WTC11 (cell line): ENCODE results near the gene RUNX2. TPM values are rescaled to one million over a fixed set of nuclear protein-coding genes. Genes with fewer than 3 reads are reported as not detected.

Experiments used
- ATAC-seq: fragments of 200-7000 bp; cut with Tn5 transposase; 2 replicates; pipeline ENCODE4 v1.10.0; 2021; ENCODE audit warnings: mild to moderate bottlenecking, moderate library complexity
- CTCF ChIA-PET: fragments of 300-600 bp; sonication (Branson Sonifier 250); formaldehyde crosslinking; loops from one replicate; lab custom pipeline; 2021; ENCODE audit warnings: antibody characterized with exemption; lab: Charles Lee
- POLR2A ChIA-PET: fragments of 350-600 bp; sonication (Branson Sonifier 250); formaldehyde crosslinking; loops from one replicate; lab custom pipeline; 2021; ENCODE audit warnings: antibody characterized with exemption; lab: Charles Lee
- DNase-seq: peaks from one replicate; pipeline ENCODE4 v3.0.0; 2021; ENCODE audit warnings: low spot score
- H3K27ac Mint-ChIP-seq: 2 replicates; pipeline ENCODE4 v1.8.0; 2021; ENCODE audit warnings: mixed read lengths
- H3K27me3 Mint-ChIP-seq: 2 replicates; pipeline ENCODE4 v1.8.0; 2021; ENCODE audit warnings: low read depth, mild to moderate bottlenecking, moderate library complexity, mixed read lengths
- H3K36me3 Mint-ChIP-seq: 2 replicates; pipeline ENCODE4 v1.8.0; 2021; ENCODE audit warnings: mixed read lengths
- H3K4me1 Mint-ChIP-seq: 2 replicates; pipeline ENCODE4 v1.8.0; 2022; ENCODE audit warnings: mixed read lengths
- H3K4me3 Mint-ChIP-seq: 2 replicates; pipeline ENCODE4 v1.8.0; 2021; ENCODE audit warnings: mild to moderate bottlenecking, moderate library complexity, mixed read lengths
- H3K9me3 Mint-ChIP-seq: 2 replicates; pipeline ENCODE4 v1.8.0; 2021; ENCODE audit warnings: mixed read lengths
- CBFB ChIP-seq: sonication (generic); formaldehyde crosslinking; IDR thresholded peaks from 2 replicates; pipeline ENCODE4 v1.8.1; 2022; ENCODE audit warnings: mild to moderate bottlenecking, low read depth, missing genetic modification reagents
- CDX4 ChIP-seq: fragments of 250-450 bp; sonication (Bioruptor Pico); IDR thresholded peaks from 2 replicates; pipeline ENCODE4 v1.9.0; 2021; ENCODE audit warnings: moderate library complexity, mild to moderate bottlenecking, inconsistent platforms, borderline replicate concordance
- E2F4 ChIP-seq: sonication (generic); formaldehyde crosslinking; IDR thresholded peaks from 2 replicates; pipeline ENCODE4 v1.8.1; 2022; ENCODE audit warnings: low read depth, mild to moderate bottlenecking, moderate library complexity, missing genetic modification reagents, borderline replicate concordance
- ESRRA ChIP-seq: sonication (generic); formaldehyde crosslinking; IDR thresholded peaks from 2 replicates; pipeline ENCODE4 v1.8.1; 2022; ENCODE audit warnings: mild to moderate bottlenecking, missing genetic modification reagents, borderline replicate concordance
- FOXK1 ChIP-seq: sonication (generic); formaldehyde crosslinking; IDR thresholded peaks from 2 replicates; pipeline ENCODE4 v1.8.0; 2022; ENCODE audit warnings: mild to moderate bottlenecking, moderate library complexity, missing genetic modification reagents
- FOXP1 ChIP-seq: sonication (generic); formaldehyde crosslinking; IDR thresholded peaks from 2 replicates; pipeline ENCODE4 v1.8.0; 2022; ENCODE audit warnings: missing genetic modification reagents, mild to moderate bottlenecking, moderate library complexity, borderline replicate concordance
- HMGA2 ChIP-seq: fragments of 250-450 bp; sonication (Bioruptor Pico); IDR thresholded peaks from 2 replicates; pipeline ENCODE4 v1.4.0; 2021; ENCODE audit warnings: mild to moderate bottlenecking, moderate library complexity
- MAX ChIP-seq: sonication (generic); formaldehyde crosslinking; IDR thresholded peaks from 2 replicates; pipeline ENCODE4 v1.8.0; 2022; ENCODE audit warnings: mild to moderate bottlenecking, missing genetic modification reagents
- MXD4 ChIP-seq: fragments of 250-450 bp; sonication (Bioruptor Pico); IDR thresholded peaks from 2 replicates; pipeline ENCODE4 v1.8.0; 2021; ENCODE audit warnings: mild to moderate bottlenecking, moderate library complexity, borderline replicate concordance
- NR1H2 ChIP-seq: sonication (generic); formaldehyde crosslinking; IDR thresholded peaks from 2 replicates; pipeline ENCODE4 v1.9.0; 2021; ENCODE audit warnings: mild to moderate bottlenecking, moderate library complexity, missing genetic modification reagents
- NR2C2 ChIP-seq: sonication (generic); formaldehyde crosslinking; IDR thresholded peaks from 2 replicates; pipeline ENCODE4 v1.8.0; 2022; ENCODE audit warnings: mild to moderate bottlenecking, missing genetic modification reagents
- NR3C1 ChIP-seq: sonication (generic); formaldehyde crosslinking; conservative IDR thresholded peaks from 2 replicates; pipeline ENCODE4 v1.8.1; 2023; ENCODE audit warnings: low read depth, mild to moderate bottlenecking, missing genetic modification reagents
- RORB ChIP-seq: fragments of 250-450 bp; sonication (Bioruptor Pico); IDR thresholded peaks from 2 replicates; pipeline ENCODE4 v1.9.0; 2021; ENCODE audit warnings: mild to moderate bottlenecking
- USF2 ChIP-seq: sonication (generic); formaldehyde crosslinking; IDR thresholded peaks from 2 replicates; pipeline ENCODE4 v1.8.1; 2023; ENCODE audit warnings: mild to moderate bottlenecking, missing genetic modification reagents, moderate library complexity
- ZBTB21 ChIP-seq: sonication (generic); formaldehyde crosslinking; IDR thresholded peaks from 2 replicates; pipeline ENCODE4 v1.8.1; 2023; ENCODE audit warnings: mild to moderate bottlenecking, missing genetic modification reagents, borderline replicate concordance
- ZNF232 ChIP-seq: sonication (generic); formaldehyde crosslinking; IDR thresholded peaks from 2 replicates; pipeline ENCODE4 v1.8.0; 2022; ENCODE audit warnings: mild to moderate bottlenecking, missing genetic modification reagents
- ZNF317 ChIP-seq: sonication (generic); formaldehyde crosslinking; IDR thresholded peaks from 2 replicates; pipeline ENCODE4 v1.8.1; 2023; ENCODE audit warnings: low read depth, mild to moderate bottlenecking, moderate library complexity, missing genetic modification reagents, borderline replicate concordance
- ZNF396 ChIP-seq: fragments of 250-450 bp; sonication (Bioruptor Pico); IDR thresholded peaks from 2 replicates; pipeline ENCODE4 v1.8.0; 2021; ENCODE audit warnings: mild to moderate bottlenecking, moderate library complexity, borderline replicate concordance
- ZNF512 ChIP-seq: sonication (generic); formaldehyde crosslinking; IDR thresholded peaks from 2 replicates; pipeline ENCODE4 v1.8.1; 2022; ENCODE audit warnings: missing genetic modification reagents, borderline replicate concordance
- total RNA-seq: library from RNA; stranded (reverse); gene quantifications from 3 replicates; pipeline ENCODE4 v1.2.3, GENCODE V29; 2021
- TF ChIP-seq, protein P1 (sequence below): fragments of 250-450 bp; sonication (Bioruptor Pico); IDR thresholded peaks from 2 replicates; pipeline ENCODE4 v1.8.0; 2021; ENCODE audit warnings: mild to moderate bottlenecking
- TF ChIP-seq, protein P2 (sequence below): sonication (generic); formaldehyde crosslinking; IDR thresholded peaks from 2 replicates; pipeline ENCODE4 v1.8.1; 2022; ENCODE audit warnings: mild to moderate bottlenecking, missing genetic modification reagents, moderate library complexity, borderline replicate concordance
- TF ChIP-seq, protein P3 (sequence below): sonication (generic); formaldehyde crosslinking; conservative IDR thresholded peaks from 2 replicates; pipeline ENCODE4 v1.8.1; 2022; ENCODE audit warnings: mild to moderate bottlenecking, missing genetic modification reagents
- TF ChIP-seq, protein P4 (sequence below): sonication (generic); formaldehyde crosslinking; IDR thresholded peaks from 2 replicates; pipeline ENCODE4 v1.8.0; 2022; ENCODE audit warnings: mild to moderate bottlenecking, missing genetic modification reagents

RUNX2 gene
- total RNA-seq, 1 experiment from 2014 or later: 0.28 TPM

DNA sequence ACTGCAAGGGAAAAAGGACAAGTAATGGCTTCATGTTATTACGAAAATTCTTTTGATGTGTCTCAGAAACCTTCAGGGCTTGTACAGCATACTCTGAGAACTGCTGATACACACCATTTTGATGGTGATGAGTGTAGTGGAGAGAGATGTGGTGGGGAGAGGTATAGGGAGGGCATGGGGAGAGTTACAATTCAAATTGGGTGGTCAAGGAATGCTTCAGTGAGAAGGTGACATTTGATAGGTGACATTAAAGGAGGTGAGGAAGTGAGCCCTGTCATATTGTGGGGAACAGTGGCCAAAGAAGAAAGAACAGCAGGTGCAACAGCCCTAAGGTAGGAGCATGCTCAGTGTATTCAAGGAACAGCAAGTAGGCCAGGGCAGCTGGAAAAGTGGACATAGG, 368.6 kb downstream of the RUNX2 start:
- no peak for DNase-seq
- no peaks in the 10 kb centered on the region for H3K36me3 Mint-ChIP-seq
- CTCF ChIA-PET: no interaction called here

DNA sequence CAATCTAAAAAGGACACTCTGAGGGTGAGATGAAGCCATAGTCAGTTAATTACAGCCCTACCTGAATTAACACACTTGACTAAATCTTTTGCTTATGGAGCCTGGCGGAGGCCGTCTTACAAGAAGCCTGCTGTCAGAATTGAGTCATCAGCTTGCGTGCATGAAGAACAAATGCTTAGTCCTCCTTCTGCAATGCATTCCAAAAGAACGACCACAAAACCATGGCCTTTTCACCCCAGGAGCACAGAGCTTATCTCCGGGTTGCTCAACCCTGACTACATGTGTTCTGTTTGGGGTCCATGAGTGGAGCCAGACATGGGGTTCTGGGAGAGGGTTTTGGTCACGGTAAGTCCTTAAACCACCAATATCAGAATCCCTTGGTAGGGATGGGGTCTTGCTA, 369.5 kb downstream of the RUNX2 start:
- TF ChIP-seq, protein P1, sequence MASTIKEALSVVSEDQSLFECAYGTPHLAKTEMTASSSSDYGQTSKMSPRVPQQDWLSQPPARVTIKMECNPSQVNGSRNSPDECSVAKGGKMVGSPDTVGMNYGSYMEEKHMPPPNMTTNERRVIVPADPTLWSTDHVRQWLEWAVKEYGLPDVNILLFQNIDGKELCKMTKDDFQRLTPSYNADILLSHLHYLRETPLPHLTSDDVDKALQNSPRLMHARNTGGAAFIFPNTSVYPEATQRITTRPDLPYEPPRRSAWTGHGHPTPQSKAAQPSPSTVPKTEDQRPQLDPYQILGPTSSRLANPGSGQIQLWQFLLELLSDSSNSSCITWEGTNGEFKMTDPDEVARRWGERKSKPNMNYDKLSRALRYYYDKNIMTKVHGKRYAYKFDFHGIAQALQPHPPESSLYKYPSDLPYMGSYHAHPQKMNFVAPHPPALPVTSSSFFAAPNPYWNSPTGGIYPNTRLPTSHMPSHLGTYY (CRISPR knock-in tag): no peak
- TF ChIP-seq NR2C2 (no peak), ZNF512 (CRISPR knock-in tag) (no peak), ZNF232 (no peak), CBFB (CRISPR knock-in tag) (no peak), ESRRA (CRISPR knock-in tag) (no peak), FOXK1 (CRISPR knock-in tag) (no peak), E2F4 (CRISPR knock-in tag) (no peak), CDX4 (CRISPR knock-in tag) (no peak), NR1H2 (CRISPR knock-in tag) (no peak), MAX (CRISPR knock-in tag) (no peak), HMGA2 (no peak), RORB (CRISPR knock-in tag) (no peak), USF2 (CRISPR knock-in tag) (no peak)
- TF ChIP-seq, protein P2, sequence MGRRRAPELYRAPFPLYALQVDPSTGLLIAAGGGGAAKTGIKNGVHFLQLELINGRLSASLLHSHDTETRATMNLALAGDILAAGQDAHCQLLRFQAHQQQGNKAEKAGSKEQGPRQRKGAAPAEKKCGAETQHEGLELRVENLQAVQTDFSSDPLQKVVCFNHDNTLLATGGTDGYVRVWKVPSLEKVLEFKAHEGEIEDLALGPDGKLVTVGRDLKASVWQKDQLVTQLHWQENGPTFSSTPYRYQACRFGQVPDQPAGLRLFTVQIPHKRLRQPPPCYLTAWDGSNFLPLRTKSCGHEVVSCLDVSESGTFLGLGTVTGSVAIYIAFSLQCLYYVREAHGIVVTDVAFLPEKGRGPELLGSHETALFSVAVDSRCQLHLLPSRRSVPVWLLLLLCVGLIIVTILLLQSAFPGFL (CRISPR knock-in tag): no peak
- TF ChIP-seq, protein P3, sequence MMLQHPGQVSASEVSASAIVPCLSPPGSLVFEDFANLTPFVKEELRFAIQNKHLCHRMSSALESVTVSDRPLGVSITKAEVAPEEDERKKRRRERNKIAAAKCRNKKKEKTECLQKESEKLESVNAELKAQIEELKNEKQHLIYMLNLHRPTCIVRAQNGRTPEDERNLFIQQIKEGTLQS (CRISPR knock-in tag): no peak
- ChIA-PET CTCF (interaction anchor here (1.8 kb wide), 1 partner anchor 197 kb away, joined by 5 read pairs; no protein-coding TSS in a partner anchor), POLR2A (no interaction called here)
- Mint-ChIP-seq H3K36me3 (no peaks in the 10 kb centered on the region), H3K9me3 (no peaks in the 10 kb centered on the region; the same call in 1 of the 2 replicates), H3K27me3 (no peaks in the 10 kb centered on the region), H3K27ac (no peak overlapping the region), H3K4me1 (no peaks in the 10 kb centered on the region), H3K4me3 (no peak overlapping the region)
- ATAC-seq: no peak
- no peak for DNase-seq

More for the DNA sequence above, 368.6 kb downstream of the RUNX2 start:
- no peaks in the 10 kb centered on the region; the same call in 1 of the 2 replicates for H3K9me3 Mint-ChIP-seq
- TF ChIP-seq ZBTB21 (CRISPR knock-in tag) (no peak), RORB (CRISPR knock-in tag) (no peak), ZNF317 (CRISPR knock-in tag) (no peak), FOXP1 (no peak), ZNF396 (no peak), MXD4 (no peak), CBFB (CRISPR knock-in tag) (no peak), NR3C1 (CRISPR knock-in tag) (no peak)
- TF ChIP-seq, protein P4, sequence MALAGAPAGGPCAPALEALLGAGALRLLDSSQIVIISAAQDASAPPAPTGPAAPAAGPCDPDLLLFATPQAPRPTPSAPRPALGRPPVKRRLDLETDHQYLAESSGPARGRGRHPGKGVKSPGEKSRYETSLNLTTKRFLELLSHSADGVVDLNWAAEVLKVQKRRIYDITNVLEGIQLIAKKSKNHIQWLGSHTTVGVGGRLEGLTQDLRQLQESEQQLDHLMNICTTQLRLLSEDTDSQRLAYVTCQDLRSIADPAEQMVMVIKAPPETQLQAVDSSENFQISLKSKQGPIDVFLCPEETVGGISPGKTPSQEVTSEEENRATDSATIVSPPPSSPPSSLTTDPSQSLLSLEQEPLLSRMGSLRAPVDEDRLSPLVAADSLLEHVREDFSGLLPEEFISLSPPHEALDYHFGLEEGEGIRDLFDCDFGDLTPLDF (CRISPR knock-in tag): no peak
- no peaks in the 10 kb centered on the region for H3K27me3 Mint-ChIP-seq
- H3K4me3 Mint-ChIP-seq: no peak overlapping the region
- no peaks in the 10 kb centered on the region for H3K4me1 Mint-ChIP-seq
- ATAC-seq: no peak
- POLR2A ChIA-PET: no interaction called here
- H3K27ac Mint-ChIP-seq: no peak overlapping the region
